HUES64 (cell line): ENCODE results near the gene SNX13.

Source experiments
- H3K27ac ChIP-seq: 2 replicates; pipeline ENCODE4 v1.7.0; 2013; ENCODE audit warnings: low read depth, low read length, inconsistent platforms
- H3K27me3 ChIP-seq: 2 replicates; pipeline ENCODE4 v1.6.1; 2013; ENCODE audit warnings: mild to moderate bottlenecking, low read length; ENCODE audit not compliant: insufficient read depth
- H3K36me3 ChIP-seq: 2 replicates; pipeline ENCODE4 v1.6.1; 2013; ENCODE audit warnings: mild to moderate bottlenecking, low read length; ENCODE audit not compliant: insufficient read depth
- H3K4me1 ChIP-seq: 2 replicates; pipeline ENCODE4 v1.6.1; 2013; ENCODE audit warnings: mild to moderate bottlenecking, low read length, moderate library complexity; ENCODE audit not compliant: insufficient read depth
- H3K4me3 ChIP-seq: 2 replicates; pipeline ENCODE4 v1.5.1; 2013; ENCODE audit warnings: mild to moderate bottlenecking, low read length, moderate library complexity
- H3K9ac ChIP-seq: 2 replicates; pipeline ENCODE4 v1.6.1; 2013; ENCODE audit warnings: mild to moderate bottlenecking, low read depth, low read length
- H3K9me3 ChIP-seq: 2 replicates; pipeline ENCODE4 v1.6.1; 2013; ENCODE audit warnings: low read depth, low read length; ENCODE audit not compliant: insufficient read depth
- WGBS: fragments of 150-250, 120-280 bp; methylation state at CpG from one replicate; pipeline ENCODE4 v1.1.7; 2013; ENCODE audit warnings: missing lambda C conversion rate; 5-methylcytosine and 5-hydroxymethylcytosine counted together

The SNX13 gene

GRCh38 chr7:17871815-17872533 is 68.3 kb downstream of the SNX13 start:
- Histone ChIP-seq H3K9ac (no peak overlapping the region), H3K27me3 (no peaks in the 10 kb centered on the region), H3K9me3 (no peaks in the 10 kb centered on the region), H3K4me1 (peaks cover 6% of the 10 kb centered on the region; the same call in 1 of the 2 replicates), H3K36me3 (peaks cover 60% of the 10 kb centered on the region), H3K4me3 (no peak overlapping the region), H3K27ac (no peak overlapping the region)
- 84% methylated on average over 8 of the region's 8 CpGs for WGBS

GRCh38 chr7:17870406-17870805 is 69.9 kb downstream of the SNX13 start:
- WGBS, result no CpG with 5 or more reads among the region's 2 CpGs
- H3K4me1 ChIP-seq, result no peaks in the 10 kb centered on the region
- no peaks in the 10 kb centered on the region for H3K27me3 ChIP-seq
- no peak overlapping the region for H3K4me3 ChIP-seq
- no peak overlapping the region for H3K9ac ChIP-seq
- H3K36me3 ChIP-seq, result peaks cover 60% of the 10 kb centered on the region
- H3K27ac ChIP-seq, result no peak overlapping the region
- no peaks in the 10 kb centered on the region for H3K9me3 ChIP-seq

- Histone ChIP-seq H3K4me3 (no peak overlapping the region), H3K4me1 (peaks cover 15% of the 10 kb centered on the region), H3K27me3 (no peaks in the 10 kb centered on the region), H3K36me3 (peaks cover 22% of the 10 kb centered on the region), H3K27ac (no peak overlapping the region), H3K9me3 (no peaks in the 10 kb centered on the region), H3K9ac (no peak overlapping the region)
Measured at GRCh38 chr7:17863809-17864143, 76.5 kb downstream of the SNX13 start.

- H3K27ac ChIP-seq, result no peak overlapping the region
Measured at GRCh38 chr7:17863095-17863808, 77.0 kb downstream of the SNX13 start.

GRCh38 chr7:17856251-17856650 is 84.0 kb downstream of the SNX13 start:
- 71% methylated on average over 1 of the region's 1 CpG for WGBS
- Histone ChIP-seq H3K9ac (no peak overlapping the region), H3K36me3 (peaks cover 15% of the 10 kb centered on the region), H3K4me3 (no peak overlapping the region), H3K27ac (no peak overlapping the region), H3K9me3 (peaks cover 5% of the 10 kb centered on the region; the same call in 1 of the 2 replicates), H3K4me1 (no peaks in the 10 kb centered on the region), H3K27me3 (no peaks in the 10 kb centered on the region)

More at GRCh38 chr7:17863095-17863808, 77.0 kb downstream of the SNX13 start:
- H3K9me3 ChIP-seq, result no peaks in the 10 kb centered on the region
- WGBS, result 94% methylated on average over 7 of the region's 7 CpGs
- no peak overlapping the region for H3K4me3 ChIP-seq
- H3K27me3 ChIP-seq, result no peaks in the 10 kb centered on the region
- peaks cover 18% of the 10 kb centered on the region for H3K36me3 ChIP-seq
- no peak overlapping the region for H3K9ac ChIP-seq
- H3K4me1 ChIP-seq, result peaks cover 15% of the 10 kb centered on the region

- no peak overlapping the region for H3K9ac ChIP-seq
- no peak overlapping the region for H3K27ac ChIP-seq
- no peaks in the 10 kb centered on the region for H3K27me3 ChIP-seq
- H3K9me3 ChIP-seq, result peaks cover 5% of the 10 kb centered on the region; the same call in 1 of the 2 replicates
- H3K4me1 ChIP-seq, result no peaks in the 10 kb centered on the region
- WGBS, result 93% methylated on average over 1 of the region's 1 CpG
- peaks cover 13% of the 10 kb centered on the region; the same call in 1 of the 2 replicates for H3K36me3 ChIP-seq
- H3K4me3 ChIP-seq, result no peak overlapping the region
Measured at GRCh38 chr7:17855202-17855601, 85.1 kb downstream of the SNX13 start.

- Histone ChIP-seq H3K4me3 (no peak overlapping the region), H3K36me3 (peaks cover 14% of the 10 kb centered on the region; the same call in 1 of the 2 replicates), H3K27ac (no peak overlapping the region), H3K27me3 (no peaks in the 10 kb centered on the region), H3K4me1 (no peaks in the 10 kb centered on the region), H3K9ac (no peak overlapping the region), H3K9me3 (peaks cover 5% of the 10 kb centered on the region; the same call in 1 of the 2 replicates)
- WGBS, result 95% methylated on average over 3 of the region's 3 CpGs
Measured at GRCh38 chr7:17854261-17855047, 85.8 kb downstream of the SNX13 start.

GRCh38 chr7:17852361-17852760 is 87.9 kb downstream of the SNX13 start:
- Histone ChIP-seq H3K27ac (no peak overlapping the region), H3K9me3 (peaks cover 5% of the 10 kb centered on the region; the same call in 1 of the 2 replicates), H3K4me1 (no peaks in the 10 kb centered on the region), H3K9ac (no peak overlapping the region), H3K36me3 (peaks cover 13% of the 10 kb centered on the region), H3K4me3 (no peak overlapping the region), H3K27me3 (no peaks in the 10 kb centered on the region)
- WGBS, result 80% methylated on average over 1 of the region's 1 CpG

GRCh38 chr7:17849504-17849903 is 90.8 kb downstream of the SNX13 start:
- 90% methylated on average over 3 of the region's 3 CpGs for WGBS
- Histone ChIP-seq H3K4me1 (no peaks in the 10 kb centered on the region), H3K9me3 (no peaks in the 10 kb centered on the region), H3K36me3 (peaks cover 17% of the 10 kb centered on the region), H3K4me3 (no peak overlapping the region), H3K27me3 (no peaks in the 10 kb centered on the region), H3K27ac (no peak overlapping the region), H3K9ac (no peak overlapping the region)

- H3K36me3 ChIP-seq, result peaks cover 17% of the 10 kb centered on the region
- H3K27ac ChIP-seq, result no peak overlapping the region
- no peaks in the 10 kb centered on the region for H3K9me3 ChIP-seq
- no peaks in the 10 kb centered on the region for H3K27me3 ChIP-seq
- no peak overlapping the region for H3K9ac ChIP-seq
- WGBS, result 97% methylated on average over 10 of the region's 10 CpGs
- no peak overlapping the region for H3K4me3 ChIP-seq
- peaks cover 5% of the 10 kb centered on the region; the same call in 1 of the 2 replicates for H3K4me1 ChIP-seq
Measured at GRCh38 chr7:17848516-17848915, 91.8 kb downstream of the SNX13 start.

GRCh38 chr7:17846935-17847334 is 93.4 kb downstream of the SNX13 start:
- no peak overlapping the region for H3K27ac ChIP-seq
- no peak overlapping the region for H3K9ac ChIP-seq
- H3K4me1 ChIP-seq, result peaks cover 5% of the 10 kb centered on the region; the same call in 1 of the 2 replicates
- no peak overlapping the region for H3K4me3 ChIP-seq
- H3K9me3 ChIP-seq, result no peaks in the 10 kb centered on the region
- H3K27me3 ChIP-seq, result no peaks in the 10 kb centered on the region
- peaks cover 17% of the 10 kb centered on the region for H3K36me3 ChIP-seq
- WGBS, result 100% methylated on average over 4 of the region's 5 CpGs
